Testis (tissue), 3 donors: Measurements from ENCODE around the gene PIEZO1. TPM values are rescaled to one million over a fixed set of nuclear protein-coding genes. Genes with fewer than 3 reads are reported as not detected.

Source experiments
- DNase-seq: peaks from one replicate; pipeline ENCODE4 v3.0.0-alpha.2; 2019
- H3K27ac ChIP-seq, 2 donors: fragments of 200-600 bp; sonication (generic); one replicate each; pipeline ENCODE4 v1.5.1; 2019
- H3K27me3 ChIP-seq: fragments of 200-600 bp; sonication (generic); one replicate; pipeline ENCODE4 v1.5.1; 2019
- H3K36me3 ChIP-seq: fragments of 200-600 bp; sonication (generic); one replicate; pipeline ENCODE4 v1.5.1; 2017; ENCODE audit warnings: low read depth; ENCODE audit errors: missing control alignments
- H3K4me1 ChIP-seq: fragments of 200-600 bp; sonication (generic); one replicate; pipeline ENCODE4 v1.5.1; 2019
- H3K4me3 ChIP-seq, 2 donors: fragments of 200-600 bp; sonication (generic); one replicate each; pipeline ENCODE4 v1.5.1; 2017 to 2019
- H3K9me3 ChIP-seq: fragments of 200-600 bp; sonication (generic); one replicate; pipeline ENCODE4 v1.5.1; 2017
- POLR2A ChIP-seq: fragments of 450-650 bp; IDR thresholded peaks from one replicate; pipeline ENCODE4 v1.6.1; 2017; ENCODE audit warnings: antibody characterized with exemption, mild to moderate bottlenecking, moderate library complexity
- WGBS, 2 donors: methylation state at CpG; one replicate each; pipeline ENCODE4 v1.1.5; 2018; 5-methylcytosine and 5-hydroxymethylcytosine counted together
- intact Hi-C: fragments of 100-400 bp; cut with DNase I; formaldehyde crosslinking; loops from one replicate; pipeline ENCODE4 v1.15.1; 2023; ENCODE audit warnings: low total_unique reads
- polyA plus RNA-seq: library from polyadenylated mRNA; stranded (reverse); fragments of 350-450 nt; fragmentation: Illumina TruSeq; extraction: RNeasy Lipid Tissue Mini Kit (QIAGEN cat#74804); gene quantifications from one replicate; pipeline ENCODE4 v1.2.3, GENCODE V29; 2014; ENCODE audit warnings: low read depth, low replicate concordance; ENCODE audit not compliant: insufficient read depth
- total RNA-seq, 2 donors: library from RNA; depleted of rRNA; stranded (reverse); fragments of >200 nt; gene quantifications; one replicate each; pipeline ENCODE4 v1.2.3, GENCODE V29; 2016
- TF ChIP-seq, protein P1 (sequence below), 3 experiments: fragments of 450-650 bp in 2 of 3; fragments of 200-600 bp in 1 of 3; sonication (generic) in 1 of 3; IDR thresholded peaks; one replicate each; pipeline ENCODE4 v1.5.1; 2016 to 2019; ENCODE audit warnings: antibody characterized with exemption in 3 of 3, mild to moderate bottlenecking in 2 of 3, moderate library complexity in 1 of 3

The PIEZO1 gene
- total and polyA plus RNA-seq, 3 donors from 2014 or later, result 24.2 to 44.5 (median 40.7) TPM

- H3K36me3 ChIP-seq, result no peaks in the 10 kb centered on the region
- H3K27ac ChIP-seq, result no peak overlapping the region
- no peaks in the 10 kb centered on the region for H3K9me3 ChIP-seq
- no peaks in the 10 kb centered on the region for H3K27me3 ChIP-seq
- H3K4me3 ChIP-seq, result no peak overlapping the region
- peaks cover 27% of the 10 kb centered on the region for H3K4me1 ChIP-seq
- no peak for DNase-seq
- intact Hi-C loops, result no loop called here
- no peak for TF ChIP-seq POLR2A
- TF ChIP-seq, protein P1, sequence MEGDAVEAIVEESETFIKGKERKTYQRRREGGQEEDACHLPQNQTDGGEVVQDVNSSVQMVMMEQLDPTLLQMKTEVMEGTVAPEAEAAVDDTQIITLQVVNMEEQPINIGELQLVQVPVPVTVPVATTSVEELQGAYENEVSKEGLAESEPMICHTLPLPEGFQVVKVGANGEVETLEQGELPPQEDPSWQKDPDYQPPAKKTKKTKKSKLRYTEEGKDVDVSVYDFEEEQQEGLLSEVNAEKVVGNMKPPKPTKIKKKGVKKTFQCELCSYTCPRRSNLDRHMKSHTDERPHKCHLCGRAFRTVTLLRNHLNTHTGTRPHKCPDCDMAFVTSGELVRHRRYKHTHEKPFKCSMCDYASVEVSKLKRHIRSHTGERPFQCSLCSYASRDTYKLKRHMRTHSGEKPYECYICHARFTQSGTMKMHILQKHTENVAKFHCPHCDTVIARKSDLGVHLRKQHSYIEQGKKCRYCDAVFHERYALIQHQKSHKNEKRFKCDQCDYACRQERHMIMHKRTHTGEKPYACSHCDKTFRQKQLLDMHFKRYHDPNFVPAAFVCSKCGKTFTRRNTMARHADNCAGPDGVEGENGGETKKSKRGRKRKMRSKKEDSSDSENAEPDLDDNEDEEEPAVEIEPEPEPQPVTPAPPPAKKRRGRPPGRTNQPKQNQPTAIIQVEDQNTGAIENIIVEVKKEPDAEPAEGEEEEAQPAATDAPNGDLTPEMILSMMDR (IDR thresholded peaks at IDR 0.05), result no peak
- WGBS, 2 donors, result 72 to 78% methylated on average over 10 to 12 of the region's 12 CpGs
These were observed 17.4 kb downstream of the PIEZO1 start for GRCh38 chr16:88767546-88768070.

- intact Hi-C loops, result no loop called here
- Histone ChIP-seq H3K27me3 (no peaks in the 10 kb centered on the region), H3K36me3 (no peaks in the 10 kb centered on the region), H3K4me1 (peaks cover 22% of the 10 kb centered on the region), H3K4me3 (no peak overlapping the region), H3K9me3 (no peaks in the 10 kb centered on the region), H3K27ac (no peak overlapping the region)
- no peak for DNase-seq
- TF ChIP-seq, protein P1 (IDR thresholded peaks at IDR 0.05), result no peak
- TF ChIP-seq POLR2A, result no peak
- WGBS, 2 donors, result 78 to 83% methylated on average over 11 of the region's 11 CpGs
These were observed 18.0 kb downstream of the PIEZO1 start for GRCh38 chr16:88766975-88767374.

DNA sequence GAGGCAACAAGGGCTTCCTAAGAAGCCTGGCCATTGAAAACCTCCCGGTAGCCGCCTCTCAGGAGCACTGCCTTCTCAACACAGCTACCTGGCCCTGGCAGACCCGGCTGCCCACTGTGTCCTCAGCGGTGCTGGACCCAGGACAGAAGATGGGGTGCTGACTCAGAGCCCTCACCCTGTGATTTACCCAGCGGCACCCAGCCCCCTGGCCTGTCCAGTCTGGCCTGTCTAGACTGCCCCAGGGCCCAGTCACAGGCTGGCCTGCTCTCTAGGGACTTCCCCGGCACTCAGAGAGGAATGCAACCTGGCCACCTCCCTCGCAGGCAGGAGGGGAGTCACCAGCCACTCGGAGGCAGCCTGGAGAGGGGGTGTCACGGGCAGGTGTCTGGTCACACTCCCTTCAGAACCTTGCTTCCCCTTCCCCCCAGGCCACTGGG is 20.1 kb downstream of the PIEZO1 start:
- intact Hi-C loops, result no loop called here
- TF ChIP-seq POLR2A, result no peak
- TF ChIP-seq, protein P1 (IDR thresholded peaks at IDR 0.05), result no peak
- no peak overlapping the region for H3K27ac ChIP-seq
- H3K36me3 ChIP-seq, result no peaks in the 10 kb centered on the region
- peaks cover 13% of the 10 kb centered on the region for H3K4me1 ChIP-seq
- no peak overlapping the region for H3K4me3 ChIP-seq
- no peaks in the 10 kb centered on the region for H3K9me3 ChIP-seq
- H3K27me3 ChIP-seq, result no peaks in the 10 kb centered on the region
- DNase-seq, result no peak
- 83 to 89% methylated on average over 4 to 9 of the region's 9 CpGs for WGBS, 2 donors

DNA sequence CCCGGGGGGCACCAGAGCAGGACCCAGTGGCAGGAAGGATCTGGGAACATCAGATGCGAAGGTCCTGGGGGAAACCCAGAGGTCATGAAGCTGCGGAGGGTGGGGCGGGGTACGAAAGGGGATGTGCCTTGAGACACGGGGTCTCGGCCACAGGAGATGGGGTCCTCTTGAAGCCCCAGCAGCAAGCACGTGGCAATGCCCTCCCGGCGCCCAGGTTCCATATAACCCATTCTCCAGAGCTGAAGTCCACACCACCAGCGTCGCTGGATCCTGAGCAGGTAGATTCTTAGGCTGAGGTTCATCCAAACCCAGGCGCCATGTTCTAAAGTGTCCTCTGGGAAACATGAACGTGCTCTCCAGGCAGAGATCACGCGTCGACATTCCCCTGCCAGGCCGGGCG is 20.9 kb downstream of the PIEZO1 start:
- no peak for TF ChIP-seq POLR2A
- TF ChIP-seq, protein P1 (IDR thresholded peaks at IDR 0.05), result no peak
- Histone ChIP-seq H3K9me3 (no peaks in the 10 kb centered on the region), H3K4me1 (peaks cover 11% of the 10 kb centered on the region), H3K4me3 (no peak overlapping the region), H3K27ac (no peak overlapping the region), H3K27me3 (no peaks in the 10 kb centered on the region), H3K36me3 (no peaks in the 10 kb centered on the region)
- WGBS, 2 donors, result 92% methylated on average over 11 to 19 of the region's 19 CpGs
- no peak for DNase-seq
- intact Hi-C loops, result no loop called here

- Histone ChIP-seq H3K4me3 (no peak overlapping the region), H3K27me3 (no peaks in the 10 kb centered on the region), H3K27ac (no peak overlapping the region), H3K36me3 (no peaks in the 10 kb centered on the region), H3K4me1 (peaks cover 9% of the 10 kb centered on the region), H3K9me3 (no peaks in the 10 kb centered on the region)
- WGBS, 2 donors, result 61 to 82% methylated on average over 8 to 14 of the region's 14 CpGs
- no peak for TF ChIP-seq POLR2A
- TF ChIP-seq, protein P1 (IDR thresholded peaks at IDR 0.05), result no peak
- DNase-seq, result no peak
- intact Hi-C loops, result no loop called here
These were observed 21.4 kb downstream of the PIEZO1 start for GRCh38 chr16:88763502-88764053.
